Ovary (tissue), 3 donors: Measurements from ENCODE around the gene FBXO2.

Source experiments
- CTCF ChIP-seq, 3 donors: fragments of 450-650 bp in 2 of 3; fragments of 200-600 bp in 1 of 3; IDR thresholded peaks; one replicate each; pipeline versions ENCODE4 v1.5.1 to v1.8.0; 2016 to 2022; ENCODE audit warnings: antibody characterized with exemption in 3 of 3, mild to moderate bottlenecking in 1 of 3
- EP300 ChIP-seq: sonication (generic); formaldehyde crosslinking; IDR thresholded peaks from one replicate; pipeline ENCODE4 v1.6.1; 2017; ENCODE audit warnings: antibody characterized with exemption
- POLR2A ChIP-seq: fragments of 450-650 bp; IDR thresholded peaks from one replicate; pipeline ENCODE4 v1.6.1; 2017; ENCODE audit warnings: antibody characterized with exemption, mild to moderate bottlenecking, moderate library complexity
- donor health status: DM: no; HTN: no; CAD: no.

- TF ChIP-seq CTCF (IDR thresholded peaks at IDR 0.05) (no peak), POLR2A (no peak), EP300 (no peak)
Measured at GRCh38 chr1:11646317-11646716, 7.9 kb downstream of the FBXO2 start.
